SK-N-SH treated with all-trans-retinoic acid at 6 μM for 48 hours (cell line): ENCODE results near the gene CWC27.

Experiments used
- ATAC-seq: fragments of 200-7000 bp; cut with Tn5 transposase; 3 replicates; pipeline ENCODE4 v1.9.1; 2020; ENCODE audit warnings: mild to moderate bottlenecking, moderate library complexity
- ARNTL ChIP-seq: fragments of 450-650 bp; formaldehyde crosslinking; IDR thresholded peaks from 2 replicates; pipeline ENCODE4 v1.5.0; 2020; ENCODE audit warnings: low read depth, mild to moderate bottlenecking, moderate library complexity, borderline replicate concordance
- BACH2 ChIP-seq: fragments of 250-450 bp; sonication (Bioruptor Pico); IDR thresholded peaks from 2 replicates; pipeline ENCODE4 v1.9.0; 2021; ENCODE audit warnings: mild to moderate bottlenecking, borderline replicate concordance
- CSDC2 ChIP-seq: fragments of 250-450 bp; sonication (Bioruptor Pico); IDR thresholded peaks from 2 replicates; pipeline ENCODE4 v1.5.0; 2020; ENCODE audit warnings: mild to moderate bottlenecking, moderate library complexity
- ESRRG ChIP-seq: fragments of 250-450 bp; sonication (Bioruptor Pico); IDR thresholded peaks from 2 replicates; pipeline ENCODE4 v1.6.1; 2021; ENCODE audit warnings: mild to moderate bottlenecking
- GLIS3 ChIP-seq: fragments of 250-450 bp; sonication (Bioruptor Pico); IDR thresholded peaks from 2 replicates; pipeline ENCODE4 v1.5.0; 2020; ENCODE audit warnings: mild to moderate bottlenecking, moderate library complexity
- ISL1 ChIP-seq: fragments of 250-450 bp; sonication (Bioruptor Pico); IDR thresholded peaks from 2 replicates; pipeline ENCODE4 v2.1.2; 2022; ENCODE audit warnings: mild to moderate bottlenecking, moderate library complexity
- OSR1 ChIP-seq: fragments of 250-450 bp; sonication (Bioruptor Pico); IDR thresholded peaks from 2 replicates; pipeline ENCODE4 v1.8.0; 2022; ENCODE audit warnings: moderate library complexity, mild to moderate bottlenecking, inconsistent platforms
- PPARA ChIP-seq: fragments of 250-450 bp; sonication (Bioruptor Pico); IDR thresholded peaks from 2 replicates; pipeline ENCODE4 v1.5.0; 2020; ENCODE audit warnings: mild to moderate bottlenecking, borderline replicate concordance
- RARB ChIP-seq: fragments of 250-450 bp; sonication (Bioruptor Pico); IDR thresholded peaks from 2 replicates; pipeline ENCODE4 v1.8.0; 2021; ENCODE audit warnings: mild to moderate bottlenecking, moderate library complexity
- SNAI2 ChIP-seq: fragments of 250-450 bp; sonication (Bioruptor Pico); IDR thresholded peaks from 2 replicates; pipeline ENCODE4 v1.5.0; 2020; ENCODE audit warnings: mild to moderate bottlenecking, moderate library complexity
- TCF4 ChIP-seq: fragments of 250-450 bp; sonication (Bioruptor Pico); IDR thresholded peaks from 2 replicates; pipeline ENCODE4 v1.8.0; 2021; ENCODE audit warnings: mild to moderate bottlenecking, moderate library complexity, borderline replicate concordance
- TOX ChIP-seq: fragments of 250-450 bp; sonication (Bioruptor Pico); IDR thresholded peaks from 2 replicates; pipeline ENCODE4 v1.8.0; 2021; ENCODE audit warnings: mild to moderate bottlenecking, moderate library complexity, borderline replicate concordance
- ZC3H10 ChIP-seq: fragments of 250-450 bp; sonication (Bioruptor Pico); IDR thresholded peaks from 2 replicates; pipeline ENCODE4 v1.5.1; 2021; ENCODE audit warnings: mild to moderate bottlenecking, moderate library complexity
- ZFP3 ChIP-seq: fragments of 250-450 bp; sonication (Bioruptor Pico); IDR thresholded peaks from 2 replicates; pipeline ENCODE4 v1.5.0; 2020; ENCODE audit warnings: mild to moderate bottlenecking, moderate library complexity
- ZFP30 ChIP-seq: fragments of 450-650 bp; formaldehyde crosslinking; IDR thresholded peaks from 2 replicates; pipeline ENCODE4 v1.5.0; 2022; ENCODE audit warnings: mild to moderate bottlenecking, moderate library complexity
- ZNF565 ChIP-seq: fragments of 450-650 bp; formaldehyde crosslinking; conservative IDR thresholded peaks from 2 replicates; pipeline ENCODE4 v1.5.0; 2020; ENCODE audit warnings: low read depth, mild to moderate bottlenecking, moderate library complexity
- ZNF70 ChIP-seq: fragments of 450-650 bp; formaldehyde crosslinking; IDR thresholded peaks from 2 replicates; pipeline ENCODE4 v1.5.0; 2020; ENCODE audit warnings: mild to moderate bottlenecking, moderate library complexity
- ZNF8 ChIP-seq: fragments of 450-650 bp; formaldehyde crosslinking; IDR thresholded peaks from 2 replicates; pipeline ENCODE4 v1.5.0; 2020; ENCODE audit warnings: mild to moderate bottlenecking, moderate library complexity
- TF ChIP-seq, protein P1 (sequence below): fragments of 250-450 bp; sonication (Bioruptor Pico); IDR thresholded peaks from 2 replicates; pipeline ENCODE4 v1.5.1; 2021; ENCODE audit warnings: mild to moderate bottlenecking, moderate library complexity
- TF ChIP-seq, protein P2 (sequence below): fragments of 250-450 bp; sonication (Bioruptor Pico); IDR thresholded peaks from 2 replicates; pipeline ENCODE4 v1.5.0; 2020; ENCODE audit warnings: mild to moderate bottlenecking, moderate library complexity
- TF ChIP-seq, protein P3 (sequence below): fragments of 250-450 bp; sonication (Bioruptor Pico); IDR thresholded peaks from 2 replicates; pipeline ENCODE4 v1.5.1; 2020; ENCODE audit warnings: low read depth, mild to moderate bottlenecking, moderate library complexity
- TF ChIP-seq, protein P4 (sequence below): fragments of 250-450 bp; sonication (Bioruptor Pico); IDR thresholded peaks from 2 replicates; pipeline ENCODE4 v1.8.0; 2021; ENCODE audit warnings: low read depth, mild to moderate bottlenecking, moderate library complexity, borderline replicate concordance
- TF ChIP-seq, protein P5 (sequence below): fragments of 250-450 bp; sonication (Bioruptor Pico); IDR thresholded peaks from 2 replicates; pipeline ENCODE4 v1.8.0; 2020; ENCODE audit warnings: mild to moderate bottlenecking, moderate library complexity, borderline replicate concordance

Gene CWC27

DNA sequence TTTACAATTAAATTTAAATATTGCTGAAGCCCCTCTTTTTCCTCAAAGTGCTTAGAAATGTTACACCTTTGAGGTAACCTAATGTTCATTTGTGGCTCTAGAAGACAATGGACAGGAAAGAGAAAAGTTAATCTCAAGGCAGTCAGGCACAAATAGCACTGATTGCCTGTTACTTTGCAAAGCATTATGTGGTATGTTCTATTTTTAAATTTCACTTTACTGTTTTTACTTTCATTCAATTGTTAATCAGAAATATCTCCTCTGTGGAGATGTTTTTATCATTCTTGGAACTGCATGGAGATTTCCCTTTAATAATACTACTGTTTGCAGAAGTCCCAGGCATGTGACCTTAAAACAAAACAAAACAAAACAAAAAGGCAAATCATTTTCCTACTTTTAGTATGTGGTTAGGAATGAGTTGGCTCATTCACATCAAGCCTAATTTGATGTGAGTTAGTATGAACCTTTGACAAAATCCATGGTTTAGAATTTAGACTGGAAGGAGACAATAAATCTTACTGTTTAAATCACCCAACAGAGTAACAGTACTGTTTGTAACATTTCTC, 67.5 kb downstream of the CWC27 start:
- TF ChIP-seq, protein P1, sequence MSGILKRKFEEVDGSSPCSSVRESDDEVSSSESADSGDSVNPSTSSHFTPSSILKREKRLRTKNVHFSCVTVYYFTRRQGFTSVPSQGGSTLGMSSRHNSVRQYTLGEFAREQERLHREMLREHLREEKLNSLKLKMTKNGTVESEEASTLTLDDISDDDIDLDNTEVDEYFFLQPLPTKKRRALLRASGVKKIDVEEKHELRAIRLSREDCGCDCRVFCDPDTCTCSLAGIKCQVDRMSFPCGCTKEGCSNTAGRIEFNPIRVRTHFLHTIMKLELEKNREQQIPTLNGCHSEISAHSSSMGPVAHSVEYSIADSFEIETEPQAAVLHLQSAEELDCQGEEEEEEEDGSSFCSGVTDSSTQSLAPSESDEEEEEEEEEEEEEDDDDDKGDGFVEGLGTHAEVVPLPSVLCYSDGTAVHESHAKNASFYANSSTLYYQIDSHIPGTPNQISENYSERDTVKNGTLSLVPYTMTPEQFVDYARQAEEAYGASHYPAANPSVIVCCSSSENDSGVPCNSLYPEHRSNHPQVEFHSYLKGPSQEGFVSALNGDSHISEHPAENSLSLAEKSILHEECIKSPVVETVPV (CRISPR knock-in tag) = no peak
- TF ChIP-seq ISL1 (CRISPR knock-in tag) = no peak
- TF ChIP-seq ZC3H10 (CRISPR knock-in tag) = no peak
- TF ChIP-seq, protein P2, sequence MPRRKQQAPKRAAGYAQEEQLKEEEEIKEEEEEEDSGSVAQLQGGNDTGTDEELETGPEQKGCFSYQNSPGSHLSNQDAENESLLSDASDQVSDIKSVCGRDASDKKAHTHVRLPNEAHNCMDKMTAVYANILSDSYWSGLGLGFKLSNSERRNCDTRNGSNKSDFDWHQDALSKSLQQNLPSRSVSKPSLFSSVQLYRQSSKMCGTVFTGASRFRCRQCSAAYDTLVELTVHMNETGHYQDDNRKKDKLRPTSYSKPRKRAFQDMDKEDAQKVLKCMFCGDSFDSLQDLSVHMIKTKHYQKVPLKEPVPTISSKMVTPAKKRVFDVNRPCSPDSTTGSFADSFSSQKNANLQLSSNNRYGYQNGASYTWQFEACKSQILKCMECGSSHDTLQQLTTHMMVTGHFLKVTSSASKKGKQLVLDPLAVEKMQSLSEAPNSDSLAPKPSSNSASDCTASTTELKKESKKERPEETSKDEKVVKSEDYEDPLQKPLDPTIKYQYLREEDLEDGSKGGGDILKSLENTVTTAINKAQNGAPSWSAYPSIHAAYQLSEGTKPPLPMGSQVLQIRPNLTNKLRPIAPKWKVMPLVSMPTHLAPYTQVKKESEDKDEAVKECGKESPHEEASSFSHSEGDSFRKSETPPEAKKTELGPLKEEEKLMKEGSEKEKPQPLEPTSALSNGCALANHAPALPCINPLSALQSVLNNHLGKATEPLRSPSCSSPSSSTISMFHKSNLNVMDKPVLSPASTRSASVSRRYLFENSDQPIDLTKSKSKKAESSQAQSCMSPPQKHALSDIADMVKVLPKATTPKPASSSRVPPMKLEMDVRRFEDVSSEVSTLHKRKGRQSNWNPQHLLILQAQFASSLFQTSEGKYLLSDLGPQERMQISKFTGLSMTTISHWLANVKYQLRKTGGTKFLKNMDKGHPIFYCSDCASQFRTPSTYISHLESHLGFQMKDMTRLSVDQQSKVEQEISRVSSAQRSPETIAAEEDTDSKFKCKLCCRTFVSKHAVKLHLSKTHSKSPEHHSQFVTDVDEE (CRISPR knock-in tag) = no peak
- no peak for TF ChIP-seq ZFP30
- no peak for TF ChIP-seq ARNTL (CRISPR knock-in tag)
- TF ChIP-seq OSR1 = no peak
- TF ChIP-seq, protein P3, sequence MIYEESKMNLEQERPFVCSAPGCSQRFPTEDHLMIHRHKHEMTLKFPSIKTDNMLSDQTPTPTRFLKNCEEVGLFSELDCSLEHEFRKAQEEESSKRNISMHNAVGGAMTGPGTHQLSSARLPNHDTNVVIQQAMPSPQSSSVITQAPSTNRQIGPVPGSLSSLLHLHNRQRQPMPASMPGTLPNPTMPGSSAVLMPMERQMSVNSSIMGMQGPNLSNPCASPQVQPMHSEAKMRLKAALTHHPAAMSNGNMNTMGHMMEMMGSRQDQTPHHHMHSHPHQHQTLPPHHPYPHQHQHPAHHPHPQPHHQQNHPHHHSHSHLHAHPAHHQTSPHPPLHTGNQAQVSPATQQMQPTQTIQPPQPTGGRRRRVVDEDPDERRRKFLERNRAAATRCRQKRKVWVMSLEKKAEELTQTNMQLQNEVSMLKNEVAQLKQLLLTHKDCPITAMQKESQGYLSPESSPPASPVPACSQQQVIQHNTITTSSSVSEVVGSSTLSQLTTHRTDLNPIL (CRISPR knock-in tag) = no peak
- no peak for TF ChIP-seq GLIS3 (CRISPR knock-in tag)
- TF ChIP-seq CSDC2 = no peak
- no peak for TF ChIP-seq ZNF70 (CRISPR knock-in tag)
- TF ChIP-seq ESRRG (CRISPR knock-in tag) = no peak
- ATAC-seq = no peak

DNA sequence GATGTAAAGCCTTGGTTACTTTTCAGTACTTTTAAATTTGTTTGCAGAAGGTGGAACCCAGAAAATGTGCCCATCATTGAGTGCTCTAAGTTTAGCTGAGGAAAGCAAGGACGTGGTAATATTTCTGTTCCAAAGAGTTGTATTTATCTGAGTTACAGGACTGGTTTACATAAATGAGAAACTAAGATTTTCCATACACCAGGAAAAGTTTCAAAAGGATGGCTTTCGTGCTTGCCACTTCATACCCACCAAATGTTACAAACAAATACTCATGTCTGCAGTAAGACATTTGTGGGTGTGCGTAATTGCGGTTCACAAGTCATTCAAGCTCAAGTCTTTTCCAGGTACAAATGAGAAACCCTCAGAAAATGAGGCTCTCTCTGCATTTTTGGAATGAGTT, 68.1 kb downstream of the CWC27 start:
- TF ChIP-seq ZNF565 (CRISPR knock-in tag) (no peak), BACH2 (CRISPR knock-in tag) (no peak), OSR1 (no peak), ISL1 (CRISPR knock-in tag) (no peak), PPARA (no peak), ESRRG (CRISPR knock-in tag) (no peak), ZFP3 (CRISPR knock-in tag) (no peak), TCF4 (CRISPR knock-in tag) (no peak), SNAI2 (CRISPR knock-in tag) (no peak), ZNF8 (CRISPR knock-in tag) (no peak), GLIS3 (CRISPR knock-in tag) (no peak), ZFP30 (no peak), TOX (CRISPR knock-in tag) (no peak), ARNTL (CRISPR knock-in tag) (no peak), RARB (no peak)
- TF ChIP-seq, protein P2 (CRISPR knock-in tag) = no peak
- TF ChIP-seq, protein P4, sequence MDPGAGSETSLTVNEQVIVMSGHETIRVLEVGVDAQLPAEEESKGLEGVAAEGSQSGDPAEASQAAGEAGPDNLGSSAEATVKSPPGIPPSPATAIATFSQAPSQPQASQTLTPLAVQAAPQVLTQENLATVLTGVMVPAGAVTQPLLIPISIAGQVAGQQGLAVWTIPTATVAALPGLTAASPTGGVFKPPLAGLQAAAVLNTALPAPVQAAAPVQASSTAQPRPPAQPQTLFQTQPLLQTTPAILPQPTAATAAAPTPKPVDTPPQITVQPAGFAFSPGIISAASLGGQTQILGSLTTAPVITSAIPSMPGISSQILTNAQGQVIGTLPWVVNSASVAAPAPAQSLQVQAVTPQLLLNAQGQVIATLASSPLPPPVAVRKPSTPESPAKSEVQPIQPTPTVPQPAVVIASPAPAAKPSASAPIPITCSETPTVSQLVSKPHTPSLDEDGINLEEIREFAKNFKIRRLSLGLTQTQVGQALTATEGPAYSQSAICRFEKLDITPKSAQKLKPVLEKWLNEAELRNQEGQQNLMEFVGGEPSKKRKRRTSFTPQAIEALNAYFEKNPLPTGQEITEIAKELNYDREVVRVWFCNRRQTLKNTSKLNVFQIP (CRISPR knock-in tag) = no peak
- TF ChIP-seq, protein P5, sequence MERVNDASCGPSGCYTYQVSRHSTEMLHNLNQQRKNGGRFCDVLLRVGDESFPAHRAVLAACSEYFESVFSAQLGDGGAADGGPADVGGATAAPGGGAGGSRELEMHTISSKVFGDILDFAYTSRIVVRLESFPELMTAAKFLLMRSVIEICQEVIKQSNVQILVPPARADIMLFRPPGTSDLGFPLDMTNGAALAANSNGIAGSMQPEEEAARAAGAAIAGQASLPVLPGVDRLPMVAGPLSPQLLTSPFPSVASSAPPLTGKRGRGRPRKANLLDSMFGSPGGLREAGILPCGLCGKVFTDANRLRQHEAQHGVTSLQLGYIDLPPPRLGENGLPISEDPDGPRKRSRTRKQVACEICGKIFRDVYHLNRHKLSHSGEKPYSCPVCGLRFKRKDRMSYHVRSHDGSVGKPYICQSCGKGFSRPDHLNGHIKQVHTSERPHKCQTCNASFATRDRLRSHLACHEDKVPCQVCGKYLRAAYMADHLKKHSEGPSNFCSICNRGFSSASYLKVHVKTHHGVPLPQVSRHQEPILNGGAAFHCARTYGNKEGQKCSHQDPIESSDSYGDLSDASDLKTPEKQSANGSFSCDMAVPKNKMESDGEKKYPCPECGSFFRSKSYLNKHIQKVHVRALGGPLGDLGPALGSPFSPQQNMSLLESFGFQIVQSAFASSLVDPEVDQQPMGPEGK = no peak
- TF ChIP-seq, protein P3 (CRISPR knock-in tag) = no peak
- ATAC-seq = no peak
